Heart right ventricle (tissue), 16 donors: ENCODE data around the gene MAST2. TPM values are rescaled to one million over a fixed set of nuclear protein-coding genes. Genes with fewer than 3 reads are reported as not detected.

Experiments
- ATAC-seq, 8 donors: fragments of 200-7000 bp; cut with Tn5 transposase; one replicate each; pipeline ENCODE4 v1.9.1; 2020; ENCODE audit warnings: mild to moderate bottlenecking in 8 of 8, moderate library complexity in 8 of 8, moderate number of reproducible peaks in 1 of 8
- DNase-seq, 2 donors: peaks; one replicate each; pipeline ENCODE4 v3.0.0-alpha.2; 2020
- H3K27ac ChIP-seq, 10 donors: fragments of 200-600 bp; sonication (generic) in 2 of 10; one replicate each; pipeline versions ENCODE4 v1.5.0 to v1.8.0; 2020 to 2022; ENCODE audit warnings: mild to moderate bottlenecking in 3 of 10
- H3K27me3 ChIP-seq, 7 donors: fragments of 200-600 bp; one replicate each; pipeline ENCODE4 v1.8.0; 2021 to 2022; ENCODE audit warnings: mild to moderate bottlenecking in 2 of 7
- H3K36me3 ChIP-seq, 9 donors: fragments of 200-600 bp; sonication (generic) in 1 of 9; one replicate each; pipeline versions ENCODE4 v1.5.0 to v1.8.0; 2020 to 2022; ENCODE audit warnings: mild to moderate bottlenecking in 2 of 9
- H3K4me1 ChIP-seq, 9 donors: fragments of 200-600 bp; sonication (generic) in 1 of 9; one replicate each; pipeline versions ENCODE4 v1.5.0 to v1.8.0; 2020 to 2022; ENCODE audit warnings: mild to moderate bottlenecking in 4 of 9
- H3K4me3 ChIP-seq, 10 donors: fragments of 200-600 bp; sonication (generic) in 2 of 10; one replicate each; pipeline versions ENCODE4 v1.5.0 to v1.8.0; 2020 to 2022; ENCODE audit warnings: mild to moderate bottlenecking in 7 of 10, moderate library complexity in 2 of 10
- H3K9me3 ChIP-seq, 11 donors: fragments of 200-600 bp in 10 of 11; sonication (generic) in 2 of 11; one replicate each; pipeline versions ENCODE4 v1.5.0 to v1.8.0; 2013 to 2022; ENCODE audit warnings: mild to moderate bottlenecking in 2 of 11, control low read depth in 1 of 11, moderate library complexity in 1 of 11
- CTCF ChIP-seq, 9 donors: fragments of 200-600 bp; sonication (generic) in 2 of 9; IDR thresholded peaks; one replicate each; pipeline versions ENCODE4 v1.5.0 to v1.8.0; 2021 to 2022; ENCODE audit warnings: antibody characterized with exemption in 9 of 9, mild to moderate bottlenecking in 5 of 9, moderate library complexity in 1 of 9
- WGBS, 2 donors: extraction: QIAGEN DNeasy Blood & Tissue Kit; methylation state at CpG; one replicate each; pipeline ENCODE4 v1.1.7; 2013; ENCODE audit warnings: inconsistent platforms in 1 of 2; 5-methylcytosine and 5-hydroxymethylcytosine counted together
- intact Hi-C, 10 donors: fragments of 100-400 bp; cut with DNase I; formaldehyde crosslinking; loops; one replicate each; pipeline versions ENCODE4 v1.11.1 to v1.14.2; 2022
- polyA plus RNA-seq, 2 donors: library from polyadenylated mRNA; stranded (reverse); fragments of 200-250 nt; gene quantifications; one replicate each; pipeline ENCODE4 v1.2.3, GENCODE V29; 2013
- total RNA-seq, 10 donors: library from RNA; stranded (reverse); fragmentation: NEBNext Ultra II Directional in 3 of 10; extraction: Animal tissue kit (Norgen Biotek cat#: 25700) in 3 of 10; gene quantifications; one replicate each; pipeline versions ENCODE4 v1.2.1 to v1.2.4, GENCODE V29; 2021 to 2023
- donor health status: Arrhythmogenic right ventricular cardiomyopathy.
- donor health status: ischemic (EF 13 %, LVEDD 7.1; RV severe dilation, severe dysfunction).
- donor health status: healthy with polysubstance abuse.
- donor health status: DM: no; HTN: yes; CAD: no.
- donor health status: DM: no; HTN: no; CAD: no.
- donor health status: ischemic (EF 25% LVEDD 6.9; RV normal size, moderate dysfunction).
- donor health status: ischemic (EF 25% LVEDD 5.7; RV mildly dilated, moderate dysfunction).
- donor health status: healthy.
- donor health status: DM: yes; HTN: yes; CAD: no.
- donor health status: Ischemic cardiomyopathy.
- donor health status: ischemic (EF 35%, LVEDD 5.7; RV mildly dilated, moderate dysfunction).
- donor health status: nonischemic (EF 11% LVEDD 7.7; RV severe dilation, severe dysfunction).
- donor health status: DM: yes; HTN: yes; CAD: no.
- donor health status: PGD.
- donor health status: ischemic (EF 29% LVEDD 5.4; RV normal size, mild dysfunction).
- donor health status: nonischemic (EF 23%, LVEDD 6.1; RV moderate dilation, normal function).

MAST2 gene
- total and polyA plus RNA-seq, 12 donors: 66.4 to 129 (median 83.2) TPM

GRCh38 chr1:46010611-46011010 is 207.2 kb downstream of the MAST2 start:
- TF ChIP-seq CTCF (IDR thresholded peaks at IDR 0.05): no peak
- ATAC-seq: no peak
- Histone ChIP-seq H3K27me3 (no peaks in the 10 kb centered on the region), H3K4me1 (peaks cover 0 to 14% (median 10%) of the 10 kb centered on the region in 9 donors), H3K27ac (no peak overlapping the region), H3K9me3 (no peaks in the 10 kb centered on the region), H3K4me3 (no peak overlapping the region), H3K36me3 (peaks cover 0 to 83% (median 47%) of the 10 kb centered on the region in 9 donors)
- DNase-seq: no peak
- WGBS, 2 donors: 91 to 96% methylated on average over 6 of the region's 6 CpGs
- intact Hi-C loops: no loop called here

- DNase-seq (no peak), ATAC-seq (no peak)
- H3K4me1 ChIP-seq: peaks cover 0 to 10% (median 5%) of the 10 kb centered on the region in 9 donors
- H3K4me3 ChIP-seq: no peak overlapping the region
- H3K9me3 ChIP-seq: no peaks in the 10 kb centered on the region
- TF ChIP-seq CTCF (IDR thresholded peaks at IDR 0.05): no peak
- 72 to 81% methylated on average over 7 of the region's 7 CpGs for WGBS, 2 donors
- intact Hi-C loops: no loop called here
- H3K36me3 ChIP-seq: peaks cover 0 to 78% (median 45%) of the 10 kb centered on the region in 9 donors
- no peaks in the 10 kb centered on the region for H3K27me3 ChIP-seq
- no peak overlapping the region for H3K27ac ChIP-seq
These were observed 207.8 kb downstream of the MAST2 start for GRCh38 chr1:46011121-46011695.

DNA sequence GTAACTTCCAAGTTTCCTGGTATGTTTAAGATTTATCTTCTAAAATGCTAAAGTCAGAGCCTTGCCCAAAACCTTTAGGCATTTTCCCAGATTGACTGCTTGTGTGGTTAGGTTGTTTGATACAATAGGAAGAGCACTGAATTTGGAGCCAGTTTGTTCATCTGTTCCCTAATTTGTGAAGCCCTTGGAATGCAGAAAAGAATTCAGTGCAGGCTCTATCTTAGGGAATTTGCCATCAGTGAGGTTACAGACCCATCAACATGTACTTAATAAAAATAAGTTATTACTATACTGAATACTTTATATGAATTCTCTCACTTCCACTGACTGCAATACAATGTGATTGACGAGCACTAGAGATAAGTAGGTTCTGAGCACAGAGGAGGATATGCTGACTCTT is 208.8 kb downstream of the MAST2 start:
- no peak overlapping the region for H3K27ac ChIP-seq
- peaks cover 0 to 67% (median 38%) of the 10 kb centered on the region in 9 donors for H3K36me3 ChIP-seq
- intact Hi-C loops: no loop called here
- no peak for ATAC-seq
- no peaks in the 10 kb centered on the region for H3K27me3 ChIP-seq
- no peak for DNase-seq
- peaks cover 0 to 10% (median 0%) of the 10 kb centered on the region in 9 donors for H3K4me1 ChIP-seq
- no peak for TF ChIP-seq CTCF (IDR thresholded peaks at IDR 0.05)
- WGBS, 2 donors: 70 to 78% methylated on average over 1 of the region's 1 CpG
- H3K4me3 ChIP-seq: no peak overlapping the region
- H3K9me3 ChIP-seq: no peaks in the 10 kb centered on the region

DNA sequence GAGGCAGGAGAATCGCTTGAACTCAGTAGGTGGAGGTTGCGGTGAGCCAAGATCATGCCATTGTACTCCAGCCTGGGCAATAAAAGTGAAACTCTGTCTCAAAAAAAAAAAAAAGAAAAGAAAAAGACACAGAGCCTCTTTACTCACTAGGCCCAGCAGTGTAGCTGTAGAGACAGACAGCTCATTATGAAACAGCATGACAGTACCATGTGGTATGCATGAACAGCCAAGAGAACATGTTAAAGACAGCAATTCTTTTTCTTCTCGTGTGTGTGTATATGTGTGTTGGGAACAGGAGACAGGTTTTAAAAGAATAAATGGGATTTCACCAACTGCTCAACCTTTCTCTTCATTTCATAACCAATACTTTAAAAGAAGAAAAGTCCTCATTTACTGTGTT is 210.2 kb downstream of the MAST2 start:
- no peaks in the 10 kb centered on the region for H3K9me3 ChIP-seq
- peaks cover 0 to 54% (median 32%) of the 10 kb centered on the region in 9 donors for H3K36me3 ChIP-seq
- 96 to 99% methylated on average over 3 of the region's 3 CpGs for WGBS, 2 donors
- DNase-seq (no peak), ATAC-seq (no peak)
- H3K4me3 ChIP-seq: no peak overlapping the region
- H3K27me3 ChIP-seq: no peaks in the 10 kb centered on the region
- H3K27ac ChIP-seq: no peak overlapping the region
- intact Hi-C loops: no loop called here
- no peak for TF ChIP-seq CTCF (IDR thresholded peaks at IDR 0.05)
- H3K4me1 ChIP-seq: peaks cover 0 to 14% (median 6%) of the 10 kb centered on the region in 9 donors
